Gastroesophageal sphincter (tissue), 4 donors: ENCODE data around the gene DNAJB8. TPM values are rescaled to one million over a fixed set of nuclear protein-coding genes. Genes with fewer than 3 reads are reported as not detected.

Experiments used
- ATAC-seq: fragments of 150-250 bp; one replicate; pipeline ENCODE4 v1.9.1; 2016; ENCODE audit warnings: mild to moderate bottlenecking, moderate library complexity
- H3K27ac ChIP-seq, 4 donors: fragments of 200-600 bp; sonication (generic) in 3 of 4; 1 replicate in 3 of 4; 2 replicates in 1 of 4; pipeline ENCODE4 v1.5.1; 2016 to 2019
- H3K27me3 ChIP-seq: fragments of 200-600 bp; sonication (generic); one replicate; pipeline ENCODE4 v1.5.1; 2019
- H3K36me3 ChIP-seq, 2 donors: fragments of 200-600 bp; sonication (generic); one replicate each; pipeline ENCODE4 v1.5.1; 2019; ENCODE audit warnings: control low read depth in 1 of 2
- H3K4me1 ChIP-seq, 3 donors: fragments of 200-600 bp; sonication (generic); 1 replicate in 2 of 3; 2 replicates in 1 of 3; pipeline ENCODE4 v1.5.1; 2016 to 2019; ENCODE audit warnings: control low read depth in 2 of 3
- H3K4me3 ChIP-seq, 2 donors: fragments of 200-600 bp; sonication (generic); one replicate each; pipeline ENCODE4 v1.5.1; 2019; ENCODE audit warnings: mild to moderate bottlenecking in 1 of 2, moderate library complexity in 1 of 2
- H3K9me3 ChIP-seq, 3 donors: fragments of 200-600 bp; sonication (generic); one replicate each; pipeline ENCODE4 v1.5.1; 2017 to 2019; ENCODE audit warnings: control low read depth in 2 of 3
- EP300 ChIP-seq: sonication (generic); formaldehyde crosslinking; IDR thresholded peaks from one replicate; pipeline ENCODE4 v1.6.1; 2017; ENCODE audit warnings: antibody characterized with exemption, mild to moderate bottlenecking
- POLR2A ChIP-seq, 2 donors: fragments of 450-650 bp; IDR thresholded peaks; one replicate each; pipeline ENCODE4 v1.6.1; 2017; ENCODE audit warnings: antibody characterized with exemption in 2 of 2, mild to moderate bottlenecking in 2 of 2, moderate library complexity in 1 of 2
- POLR2AphosphoS5 ChIP-seq: sonication (generic); formaldehyde crosslinking; IDR thresholded peaks from one replicate; pipeline ENCODE4 v1.6.1; 2017; ENCODE audit warnings: antibody characterized with exemption
- WGBS, 2 donors: methylation state at CpG; one replicate each; pipeline ENCODE4 v1.1.5; 2018; ENCODE audit warnings: low coverage in 1 of 2; 5-methylcytosine and 5-hydroxymethylcytosine counted together
- total RNA-seq, 4 donors: library from RNA; depleted of rRNA; stranded (reverse); fragments of >200 nt; gene quantifications; one replicate each; pipeline ENCODE4 v1.1.0, GENCODE V29; 2016
- TF ChIP-seq, protein P1 (sequence below), 4 experiments: fragments of 200-600 bp in 2 of 4; fragments of 450-650 bp in 2 of 4; sonication (generic) in 1 of 4; IDR thresholded peaks; one replicate each; pipeline ENCODE4 v1.5.1; 2017 to 2019; ENCODE audit warnings: antibody characterized with exemption in 4 of 4, mild to moderate bottlenecking in 2 of 4, moderate library complexity in 2 of 4

The DNAJB8 gene
- total RNA-seq, 4 donors from 2014 or later, result not detected

GRCh38 chr3:128504963-128505730, 38.5 kb upstream of the DNAJB8 start:
- ATAC-seq, result no peak
- H3K4me1 ChIP-seq, result no peaks in the 10 kb centered on the region
- peaks cover 92% of the 10 kb centered on the region for H3K27me3 ChIP-seq
- no peak overlapping the region for H3K4me3 ChIP-seq
- 95 to 100% methylated on average over 2 to 8 of the region's 12 CpGs for WGBS, 2 donors
- no peak overlapping the region for H3K27ac ChIP-seq
- H3K9me3 ChIP-seq, result no peaks in the 10 kb centered on the region
- H3K36me3 ChIP-seq, result no peaks in the 10 kb centered on the region
- TF ChIP-seq POLR2AphosphoS5 (no peak), EP300 (no peak), POLR2A (IDR thresholded peaks at IDR 0.05) (no peak)
- TF ChIP-seq, protein P1, sequence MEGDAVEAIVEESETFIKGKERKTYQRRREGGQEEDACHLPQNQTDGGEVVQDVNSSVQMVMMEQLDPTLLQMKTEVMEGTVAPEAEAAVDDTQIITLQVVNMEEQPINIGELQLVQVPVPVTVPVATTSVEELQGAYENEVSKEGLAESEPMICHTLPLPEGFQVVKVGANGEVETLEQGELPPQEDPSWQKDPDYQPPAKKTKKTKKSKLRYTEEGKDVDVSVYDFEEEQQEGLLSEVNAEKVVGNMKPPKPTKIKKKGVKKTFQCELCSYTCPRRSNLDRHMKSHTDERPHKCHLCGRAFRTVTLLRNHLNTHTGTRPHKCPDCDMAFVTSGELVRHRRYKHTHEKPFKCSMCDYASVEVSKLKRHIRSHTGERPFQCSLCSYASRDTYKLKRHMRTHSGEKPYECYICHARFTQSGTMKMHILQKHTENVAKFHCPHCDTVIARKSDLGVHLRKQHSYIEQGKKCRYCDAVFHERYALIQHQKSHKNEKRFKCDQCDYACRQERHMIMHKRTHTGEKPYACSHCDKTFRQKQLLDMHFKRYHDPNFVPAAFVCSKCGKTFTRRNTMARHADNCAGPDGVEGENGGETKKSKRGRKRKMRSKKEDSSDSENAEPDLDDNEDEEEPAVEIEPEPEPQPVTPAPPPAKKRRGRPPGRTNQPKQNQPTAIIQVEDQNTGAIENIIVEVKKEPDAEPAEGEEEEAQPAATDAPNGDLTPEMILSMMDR (IDR thresholded peaks at IDR 0.05), result no peak

DNA sequence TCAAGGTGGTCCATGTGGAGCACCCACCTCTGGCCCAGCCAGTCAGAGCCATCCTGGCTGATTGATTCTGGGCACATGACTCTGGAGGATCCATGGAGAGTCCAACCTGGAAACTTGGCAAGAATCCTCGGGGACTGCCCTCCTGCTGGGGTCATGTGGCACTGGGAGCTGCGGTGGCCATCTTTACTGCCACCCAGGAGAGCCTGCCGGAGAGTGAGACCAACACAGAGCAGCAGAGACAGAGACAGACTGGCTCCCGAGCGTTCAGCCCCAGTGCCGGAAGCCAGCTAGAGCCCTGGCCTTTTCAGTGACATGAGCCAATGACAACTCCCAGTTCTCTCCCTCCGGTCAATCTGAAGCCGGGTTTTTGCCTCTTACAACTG, 37.8 kb upstream of the DNAJB8 start:
- Histone ChIP-seq H3K27me3 (peaks cover 92% of the 10 kb centered on the region), H3K4me1 (no peaks in the 10 kb centered on the region), H3K27ac (no peak overlapping the region), H3K9me3 (no peaks in the 10 kb centered on the region), H3K4me3 (no peak overlapping the region), H3K36me3 (no peaks in the 10 kb centered on the region)
- TF ChIP-seq POLR2A (IDR thresholded peaks at IDR 0.05), result no peak
- TF ChIP-seq, protein P1 (IDR thresholded peaks at IDR 0.05), result no peak
- TF ChIP-seq POLR2AphosphoS5, result no peak
- TF ChIP-seq EP300, result no peak
- no peak for ATAC-seq
- 87 to 95% methylated on average over 4 of the region's 8 CpGs for WGBS, 2 donors

GRCh38 chr3:128503751-128504532, 37.3 kb upstream of the DNAJB8 start:
- WGBS, 2 donors, result 95 to 96% methylated on average over 3 to 6 of the region's 10 CpGs
- TF ChIP-seq POLR2A (IDR thresholded peaks at IDR 0.05) (no peak), POLR2AphosphoS5 (no peak), EP300 (no peak)
- TF ChIP-seq, protein P1 (IDR thresholded peaks at IDR 0.05), result no peak
- H3K27me3 ChIP-seq, result peaks cover 92% of the 10 kb centered on the region

DNA sequence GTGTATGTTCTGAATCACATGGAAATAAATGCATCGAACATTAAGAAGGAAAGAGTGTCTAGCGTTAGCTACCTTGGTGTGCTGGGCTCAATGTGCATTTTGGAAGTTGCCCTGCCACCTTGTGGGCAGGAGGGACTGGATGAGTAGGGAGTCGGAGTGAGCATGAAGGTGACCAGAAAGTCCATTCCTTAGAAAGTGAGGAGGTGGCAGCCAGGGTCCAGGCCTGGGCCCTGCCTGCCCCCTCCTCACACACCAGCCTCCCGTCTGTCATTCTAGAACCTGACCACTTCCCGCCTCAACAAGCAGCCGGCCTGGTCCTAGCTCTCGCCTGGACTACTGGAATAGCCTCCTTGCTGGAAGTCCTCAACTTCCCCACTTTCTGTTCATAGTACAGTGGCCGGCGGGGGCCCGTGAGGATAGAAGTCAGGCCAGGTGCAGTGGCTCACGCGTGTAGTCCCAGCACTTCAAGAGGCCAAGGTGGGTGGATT, 36.5 kb upstream of the DNAJB8 start:
- no peak for ATAC-seq
- no peaks in the 10 kb centered on the region for H3K36me3 ChIP-seq
- no peaks in the 10 kb centered on the region for H3K9me3 ChIP-seq
- peaks cover 0 to under 1% (median 0%) of the 10 kb centered on the region in 3 donors for H3K4me1 ChIP-seq
- WGBS, 2 donors, result 66 to 77% methylated on average over 5 to 7 of the region's 12 CpGs
- no peak for TF ChIP-seq EP300
- TF ChIP-seq POLR2A (IDR thresholded peaks at IDR 0.05), result no peak
- TF ChIP-seq POLR2AphosphoS5, result no peak
- TF ChIP-seq, protein P1 (IDR thresholded peaks at IDR 0.05), result no peak
- peaks cover 92% of the 10 kb centered on the region for H3K27me3 ChIP-seq
- H3K27ac ChIP-seq, result no peak overlapping the region
- H3K4me3 ChIP-seq, result no peak overlapping the region

More at GRCh38 chr3:128503751-128504532, 37.3 kb upstream of the DNAJB8 start:
- no peak overlapping the region for H3K27ac ChIP-seq
- H3K36me3 ChIP-seq, result no peaks in the 10 kb centered on the region
- no peak overlapping the region for H3K4me3 ChIP-seq
- no peak for ATAC-seq
- no peaks in the 10 kb centered on the region for H3K4me1 ChIP-seq
- no peaks in the 10 kb centered on the region for H3K9me3 ChIP-seq
